Occipital lobe (tissue), 2 donors: Measurements from ENCODE around the gene STEEP1. TPM values are rescaled to one million over a fixed set of nuclear protein-coding genes. Genes with fewer than 3 reads are reported as not detected.

Source experiments
- DNase-seq: peaks from one replicate; lab custom pipeline; 2025; lab: John Stamatoyannopoulos, UW
- total RNA-seq: library from RNA; depleted of rRNA; stranded (reverse); fragments of >200 nt; gene quantifications from one replicate; pipeline ENCODE4 v1.2.3, GENCODE V29; 2014

Gene STEEP1
- 28.1 TPM for total RNA-seq

DNA sequence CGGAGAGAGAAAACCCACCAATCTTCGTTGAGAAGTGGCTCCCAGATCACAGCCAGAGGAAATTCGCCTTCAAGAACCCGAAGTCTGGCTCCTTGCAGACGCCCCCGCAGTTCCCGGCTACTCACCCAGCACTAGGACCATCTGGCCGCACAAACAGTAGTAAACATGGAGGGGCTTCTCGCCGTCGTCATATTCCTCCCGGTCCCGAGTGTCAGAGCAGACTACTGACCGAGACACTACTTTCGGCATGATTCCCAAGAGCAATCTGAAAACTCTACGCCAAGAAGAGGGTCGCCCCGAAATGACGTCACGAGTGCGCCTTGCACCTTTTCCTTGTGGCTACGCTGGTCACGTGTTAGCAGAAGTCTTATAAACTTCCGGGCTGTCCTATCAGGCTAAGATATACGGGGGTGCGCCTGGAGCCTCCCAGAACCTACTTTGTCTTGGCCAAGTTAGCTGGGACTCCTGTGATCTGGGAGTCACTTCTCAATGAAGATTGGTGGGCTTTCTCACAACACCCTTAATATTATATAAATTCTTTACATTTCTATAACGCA is at the start of gene STEEP1:
Gene STEEP1, minus strand, starts transcription at position 303 of the 557 bp plus-strand sequence. Its CDS starts 54 bp downstream, at position 249.
- DNase-seq: peak; percentile 69

DNA sequence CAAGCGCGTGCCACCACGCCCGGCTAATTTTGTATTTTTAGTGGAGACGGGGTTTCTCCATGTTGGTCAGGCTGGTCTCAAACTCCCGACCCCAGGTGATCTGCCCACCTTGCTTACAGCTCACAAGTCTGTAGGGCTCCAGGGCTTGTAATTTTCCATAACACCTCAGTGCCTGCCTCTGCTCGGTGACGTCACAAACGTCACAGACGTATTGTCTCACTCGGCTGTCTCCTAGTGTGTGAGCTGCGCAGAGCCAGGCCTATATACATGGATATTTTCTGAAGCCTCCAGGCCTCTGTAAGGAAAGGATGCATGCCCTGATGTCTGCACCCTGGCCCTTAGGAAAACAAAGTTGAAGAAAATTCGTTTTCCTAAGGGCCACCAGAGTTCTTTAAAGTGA is 49.6 kb upstream of the STEEP1 start:
- no peak for DNase-seq

DNA sequence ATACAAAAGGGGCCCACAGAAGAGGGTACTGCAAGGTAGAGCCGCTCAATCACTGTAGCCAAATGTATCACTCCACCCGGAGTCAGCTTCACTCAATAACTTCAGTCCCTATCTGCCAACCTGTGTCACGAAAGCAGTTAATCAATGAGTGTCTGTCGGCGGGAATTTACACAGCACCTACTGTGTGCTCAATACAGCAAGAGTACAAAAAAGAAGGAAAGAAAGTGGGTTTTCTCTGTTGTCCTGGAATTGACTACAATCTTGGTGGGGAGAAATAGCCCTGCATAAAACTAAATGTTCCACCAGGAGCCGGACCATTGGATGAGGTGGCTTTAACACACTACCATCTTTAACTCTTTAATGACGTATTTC is 41.8 kb upstream of the STEEP1 start:
- no peak for DNase-seq

DNA sequence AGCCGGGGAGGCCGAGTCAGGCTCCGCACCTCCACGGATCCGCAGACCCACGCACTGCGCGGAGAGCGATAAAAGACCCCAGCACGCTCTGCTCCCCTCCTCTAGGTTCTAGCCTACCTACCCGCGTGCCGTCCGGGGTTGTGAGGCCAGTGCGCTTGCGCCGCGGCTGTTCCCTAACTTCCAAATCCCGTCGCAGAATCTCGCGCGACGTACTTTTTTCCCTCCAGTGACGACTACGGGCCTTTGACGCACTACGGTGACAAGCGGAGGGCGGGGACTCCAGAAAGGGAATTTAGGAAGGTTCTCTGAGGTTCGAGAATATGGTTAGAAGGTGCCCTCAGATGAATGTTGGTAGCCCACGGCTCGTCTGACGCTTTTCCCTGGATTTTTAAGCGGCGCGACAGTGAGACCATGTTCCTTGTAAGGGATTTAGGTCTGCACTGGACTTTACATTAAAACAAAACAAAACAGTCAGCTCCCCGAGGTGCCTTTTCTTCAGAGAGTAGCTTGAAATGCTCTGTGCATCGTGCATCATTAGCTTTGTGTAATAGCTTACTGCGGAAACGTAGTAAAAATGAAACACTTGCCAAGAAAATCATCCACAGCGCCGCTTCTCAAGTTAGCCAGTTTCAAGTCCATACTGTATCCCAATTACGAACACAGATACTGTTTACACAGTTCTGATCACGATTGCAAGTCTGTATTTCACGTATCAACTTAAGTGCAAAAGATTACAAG is 41.2 kb upstream of the STEEP1 start, which contains the start of gene NKRF:
Gene NKRF, minus strand, starts transcription at position 145 of the 738 bp plus-strand sequence.
- DNase-seq: peak; percentile 73

GRCh38 chrX:119605464-119606279 is 40.5 kb upstream of the STEEP1 start:
- peak; percentile 6 for DNase-seq

GRCh38 chrX:119604766-119605463 is 39.7 kb upstream of the STEEP1 start:
- DNase-seq: no peak

GRCh38 chrX:119602701-119603255 is 37.6 kb upstream of the STEEP1 start:
- no peak for DNase-seq

DNA sequence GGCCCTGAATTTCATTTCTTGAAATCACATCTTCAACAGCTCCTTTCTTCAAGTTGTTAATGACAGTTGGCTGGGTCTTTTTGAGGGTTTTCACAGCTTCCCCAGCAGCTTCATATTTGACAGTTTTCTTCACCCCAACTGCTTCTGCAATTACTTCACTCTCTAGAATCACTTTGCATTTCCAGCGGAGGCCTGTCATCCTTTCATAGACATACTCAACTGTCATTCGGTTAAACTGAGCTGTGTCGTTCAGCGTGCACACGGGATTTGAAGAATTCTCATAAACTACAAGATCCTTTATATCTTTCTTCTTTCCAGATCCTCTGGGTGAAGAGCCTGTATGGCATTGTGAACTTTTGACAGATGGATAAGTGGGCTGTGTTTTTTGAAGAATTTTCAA is 24.6 kb upstream of the STEEP1 start:
- DNase-seq: no peak

GRCh38 chrX:119583431-119584059 is 18.3 kb upstream of the STEEP1 start:
- no peak for DNase-seq

DNA sequence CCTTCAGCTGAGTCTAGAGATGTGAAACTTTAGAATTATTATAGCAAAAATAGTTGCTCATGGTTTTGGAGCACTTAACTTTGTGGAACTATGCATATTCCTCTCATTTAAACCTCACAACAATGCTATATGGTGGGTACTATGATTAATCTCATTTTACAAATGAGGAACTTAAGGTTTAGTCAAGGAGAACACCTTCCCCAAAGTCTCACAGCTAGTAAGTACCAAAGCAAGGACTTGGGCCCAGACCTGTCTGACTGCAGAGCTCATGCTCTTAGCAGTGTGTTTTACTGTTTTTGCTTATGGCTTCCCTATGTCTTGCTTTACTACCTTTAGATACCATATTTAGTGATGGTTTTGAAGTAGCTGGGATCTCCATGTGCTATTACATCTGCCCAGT is 14.2 kb upstream of the STEEP1 start:
- no peak for DNase-seq

DNA sequence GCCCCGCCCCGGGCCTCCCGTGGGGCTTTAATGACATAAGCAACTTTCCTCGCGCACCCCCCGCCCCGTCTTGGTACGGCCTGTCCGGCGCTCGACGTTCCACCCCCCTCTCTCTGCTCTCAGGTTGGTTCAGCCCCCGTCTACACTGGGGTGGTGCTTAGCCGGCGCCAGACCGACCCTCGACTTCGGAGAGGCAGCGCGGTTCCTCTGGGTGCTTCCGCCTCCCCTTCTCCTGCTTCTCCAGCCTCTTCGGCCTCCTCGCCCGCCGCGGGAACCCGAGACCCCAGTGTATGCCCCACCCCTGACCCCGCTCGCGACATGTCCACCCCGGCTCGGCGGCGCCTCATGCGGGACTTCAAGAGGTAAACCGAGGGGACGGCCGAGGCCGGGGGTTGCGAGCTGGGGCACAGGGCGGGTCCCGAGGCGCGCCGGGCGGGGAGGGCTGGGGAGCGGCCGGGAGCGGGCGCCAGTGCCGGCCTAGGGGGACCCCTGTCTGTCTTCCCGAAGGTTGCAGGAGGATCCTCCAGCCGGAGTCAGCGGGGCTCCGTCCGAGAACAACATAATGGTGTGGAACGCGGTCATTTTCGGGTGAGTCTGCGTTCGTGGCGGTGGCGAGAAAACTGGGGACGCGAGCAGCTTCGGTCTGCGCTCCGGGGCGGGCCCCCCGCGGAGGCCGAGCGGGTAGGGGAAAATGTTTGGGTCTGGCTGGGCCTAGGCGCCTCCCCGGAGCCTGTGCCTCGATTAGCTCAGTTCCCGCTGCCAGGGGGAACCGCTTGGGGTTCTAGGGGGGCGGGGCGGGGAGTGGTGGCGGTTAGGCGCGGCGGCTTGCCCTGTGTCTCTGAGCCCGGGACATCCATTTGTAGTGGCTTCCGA is 9.4 kb upstream of the STEEP1 start, which contains the start of gene UBE2A:
Gene UBE2A, plus strand, starts transcription at position 170 of the 873 bp plus-strand sequence. Its CDS starts 149 bp downstream, at position 319.
- DNase-seq: peak; percentile 64

DNA sequence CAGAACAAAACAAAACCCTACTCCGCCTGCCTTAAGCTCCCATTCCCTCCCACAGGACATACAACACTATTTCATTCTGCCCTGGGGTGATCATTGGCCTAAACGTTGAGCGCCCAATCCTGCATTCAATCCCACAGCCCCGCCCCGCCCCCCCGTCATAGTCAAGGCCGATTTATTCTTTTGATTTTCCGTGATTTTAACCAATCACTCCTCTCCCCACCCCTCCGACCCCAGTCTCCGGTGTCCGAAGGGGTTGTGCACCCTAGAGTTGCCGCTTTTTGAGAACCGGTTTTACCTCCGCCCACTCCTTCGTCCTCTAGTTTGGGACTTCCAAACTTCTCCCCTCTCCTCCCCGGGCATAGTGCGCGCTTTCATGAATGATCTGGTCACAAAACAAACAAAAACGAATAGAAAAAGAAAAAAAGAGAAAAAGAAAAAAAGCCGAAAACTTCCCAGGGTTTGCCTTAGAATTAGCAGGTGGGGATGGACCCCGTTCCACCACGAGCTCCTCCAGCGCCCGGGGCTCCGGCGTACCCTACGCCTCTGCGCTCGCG is 8.7 kb upstream of the STEEP1 start:
- peak; percentile 2 for DNase-seq

- DNase-seq: no peak
Observed at GRCh38 chrX:119573222-119573621, 8.0 kb upstream of the STEEP1 start.

DNA sequence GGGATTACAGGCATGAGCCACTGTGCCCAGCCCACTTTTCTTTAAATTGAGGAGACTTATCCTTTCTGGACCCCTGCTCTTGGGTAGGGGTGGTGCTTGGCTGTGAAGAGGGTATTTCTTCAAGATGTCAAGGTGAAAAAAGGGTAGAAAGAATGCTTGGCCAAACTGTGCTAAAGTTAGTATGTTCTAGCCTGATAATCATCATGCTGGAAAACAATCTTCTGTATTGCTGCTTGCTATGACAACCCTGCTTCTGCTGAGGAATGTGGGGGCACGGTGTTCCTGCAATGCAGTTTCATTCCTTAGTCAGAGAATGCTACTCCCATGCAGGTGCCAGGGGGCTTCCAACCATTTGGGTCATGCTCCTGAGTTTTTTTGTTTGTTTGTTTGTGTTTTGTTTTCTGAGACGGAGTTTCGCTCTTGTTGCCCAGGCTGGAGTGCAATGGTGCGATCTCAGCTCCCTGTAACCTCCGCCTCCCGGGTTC is 5.2 kb upstream of the STEEP1 start:
- DNase-seq: no peak

GRCh38 chrX:119552508-119552907 is 12.7 kb downstream of the STEEP1 start:
- DNase-seq: no peak

- DNase-seq: no peak
Observed at GRCh38 chrX:119549327-119550016, 15.7 kb downstream of the STEEP1 start.

- no peak for DNase-seq
Observed at GRCh38 chrX:119541188-119541587, 24.0 kb downstream of the STEEP1 start.

- no peak for DNase-seq
Observed at GRCh38 chrX:119539872-119540271, 25.3 kb downstream of the STEEP1 start.

- DNase-seq: no peak
Observed at GRCh38 chrX:119537487-119537886, 27.7 kb downstream of the STEEP1 start.
